Pancreas (tissue), 10 donors: Measurements from ENCODE around the gene VAMP4. TPM values are rescaled to one million over a fixed set of nuclear protein-coding genes. Genes with fewer than 3 reads are reported as not detected.

Experiments
- ATAC-seq, 4 donors: fragments of 200-7000 bp; cut with Tn5 transposase; one replicate each; pipeline versions ENCODE4 v1.8.0 to v1.9.1; 2020; ENCODE audit warnings: mild to moderate bottlenecking in 4 of 4, moderate library complexity in 4 of 4
- DNase-seq, 6 donors: peaks; one replicate each; pipeline ENCODE4 v3.0.0-alpha.2; 2020
- FAIRE-seq: peaks from 2 replicates; lab custom pipeline; 2012; peaks lifted over from hg19 to GRCh38; lab: Jason Lieb, UNC
- H3K27ac ChIP-seq, 4 donors: fragments of 200-600 bp; sonication (generic); 1 replicate in 3 of 4; 2 replicates in 1 of 4; pipeline versions ENCODE4 v1.5.0 to v1.8.0; 2020
- H3K27me3 ChIP-seq, 4 donors: fragments of 200-600 bp; one replicate each; pipeline ENCODE4 v1.8.0; 2021
- H3K36me3 ChIP-seq, 3 donors: fragments of 200-600 bp; sonication (generic) in 1 of 3; one replicate each; pipeline versions ENCODE4 v1.5.0 to v1.8.0; 2020 to 2021
- H3K4me1 ChIP-seq, 3 donors: fragments of 200-600 bp; one replicate each; pipeline ENCODE4 v1.8.0; 2021
- H3K4me3 ChIP-seq, 4 donors: fragments of 200-600 bp; sonication (generic) in 2 of 4; one replicate each; pipeline versions ENCODE4 v1.5.0 to v1.8.0; 2020 to 2021
- H3K9me3 ChIP-seq, 4 donors: fragments of 200-600 bp; one replicate each; pipeline ENCODE4 v1.8.0; 2021
- WGBS, 2 donors: extraction: QIAGEN DNeasy Blood & Tissue Kit; methylation state at CpG; one replicate each; pipeline ENCODE4 v1.1.7; 2013; 5-methylcytosine and 5-hydroxymethylcytosine counted together
- intact Hi-C, 3 donors: fragments of 100-400 bp; cut with DNase I; formaldehyde crosslinking; loops; one replicate each; pipeline versions ENCODE4 v1.11.1 to v1.14.2; 2022
- polyA plus RNA-seq, 2 donors: library from polyadenylated mRNA; stranded (reverse); fragments of 200-250 nt; gene quantifications; one replicate each; pipeline ENCODE4 v1.2.3, GENCODE V29; 2013
- total RNA-seq, 6 donors: library from RNA; stranded (reverse); fragmentation: NEBNext Ultra II Directional in 4 of 6; extraction: Animal tissue kit (Norgen Biotek cat#: 25700) in 4 of 6; gene quantifications; one replicate each; pipeline versions ENCODE4 v1.2.1 to v1.2.4, GENCODE V29; 2021 to 2023
- TF ChIP-seq, protein P1 (sequence below), 4 donors: fragments of 200-600 bp; sonication (generic) in 3 of 4; IDR thresholded peaks; one replicate each; pipeline versions ENCODE4 v1.5.0 to v1.8.0; 2021; ENCODE audit warnings: antibody characterized with exemption in 4 of 4
- donor health status: healthy with polysubstance abuse.
- donor health status: DM: no; HTN: no; CAD: no; lungs with moderate emphysema.
- donor health status: DM: no; HTN: no; CAD: no.
- donor health status: control.
- donor health status: control.
- donor health status: Bipolar disorder and iron deficiency.
- donor health status: DM: yes; HTN: yes; CAD: no.
- donor health status: DM: no; HTN: no; CAD: no.
- donor health status: DM: no; HTN: no; CAD: no.
- donor health status: DM: yes; HTN: yes; CAD: no.

The VAMP4 gene
- total and polyA plus RNA-seq, 8 donors, result 3.2 to 7.6 (median 6.2) TPM

DNA sequence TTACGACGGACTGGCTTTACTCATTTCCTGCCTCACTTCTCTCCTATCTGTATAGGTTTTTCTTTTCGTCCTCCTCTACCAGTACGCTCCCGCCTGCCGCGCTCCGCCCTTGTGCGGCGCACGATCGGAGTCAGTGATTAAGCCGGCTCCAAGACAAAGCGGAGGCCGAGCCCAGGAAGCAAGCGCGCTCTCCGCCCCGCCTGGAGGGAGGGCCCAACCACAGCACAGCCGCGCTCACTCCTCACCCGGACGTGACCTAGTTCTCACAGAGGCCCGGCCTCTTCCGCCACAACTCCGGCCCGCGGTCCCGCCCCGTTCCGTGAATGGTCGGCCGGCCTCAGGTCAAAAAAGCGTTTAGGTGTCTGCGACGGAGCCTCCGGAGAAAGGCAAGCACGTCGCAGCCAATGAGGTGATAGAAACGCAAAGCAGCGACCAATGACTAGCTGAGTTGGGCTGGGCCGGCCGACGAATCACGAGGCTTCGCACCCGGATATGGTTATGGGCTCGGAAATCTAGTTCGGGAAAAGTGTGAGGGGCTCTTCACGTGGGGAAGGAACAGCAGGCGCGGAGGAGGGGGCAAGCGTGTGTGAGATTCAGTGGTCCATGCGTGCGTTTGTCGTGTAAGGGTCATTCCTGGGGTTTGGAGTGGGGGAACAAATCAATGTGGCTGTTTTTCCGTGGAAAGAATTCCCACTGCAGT lies 39.5 kb upstream of the VAMP4 start, which contains the start of gene METTL13:
METTL13 (plus strand) TSS at position 485 of the 700 bp plus-strand sequence. CDS start 308 bp downstream, outside the sequence.
- DNase-seq, result peak; percentile 96 to 99 (median 98)
- TF ChIP-seq, protein P1, sequence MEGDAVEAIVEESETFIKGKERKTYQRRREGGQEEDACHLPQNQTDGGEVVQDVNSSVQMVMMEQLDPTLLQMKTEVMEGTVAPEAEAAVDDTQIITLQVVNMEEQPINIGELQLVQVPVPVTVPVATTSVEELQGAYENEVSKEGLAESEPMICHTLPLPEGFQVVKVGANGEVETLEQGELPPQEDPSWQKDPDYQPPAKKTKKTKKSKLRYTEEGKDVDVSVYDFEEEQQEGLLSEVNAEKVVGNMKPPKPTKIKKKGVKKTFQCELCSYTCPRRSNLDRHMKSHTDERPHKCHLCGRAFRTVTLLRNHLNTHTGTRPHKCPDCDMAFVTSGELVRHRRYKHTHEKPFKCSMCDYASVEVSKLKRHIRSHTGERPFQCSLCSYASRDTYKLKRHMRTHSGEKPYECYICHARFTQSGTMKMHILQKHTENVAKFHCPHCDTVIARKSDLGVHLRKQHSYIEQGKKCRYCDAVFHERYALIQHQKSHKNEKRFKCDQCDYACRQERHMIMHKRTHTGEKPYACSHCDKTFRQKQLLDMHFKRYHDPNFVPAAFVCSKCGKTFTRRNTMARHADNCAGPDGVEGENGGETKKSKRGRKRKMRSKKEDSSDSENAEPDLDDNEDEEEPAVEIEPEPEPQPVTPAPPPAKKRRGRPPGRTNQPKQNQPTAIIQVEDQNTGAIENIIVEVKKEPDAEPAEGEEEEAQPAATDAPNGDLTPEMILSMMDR (IDR thresholded peaks at IDR 0.05), result no peak
- Histone ChIP-seq H3K4me1 (peaks cover 4 to 19% (median 5%) of the 10 kb centered on the region in 3 donors), H3K9me3 (no peaks in the 10 kb centered on the region), H3K4me3 (peak within 1 kb of the TSS; percentile 63 to 79 (median 70)), H3K27me3 (no peaks in the 10 kb centered on the region), H3K36me3 (peaks cover 0 to 4% (median 3%) of the 10 kb centered on the region in 3 donors), H3K27ac (peak within 1 kb of the TSS; percentile 75 to 82 (median 77))
- WGBS, 2 donors, result 0% methylated on average over 57 of the region's 57 CpGs
- intact Hi-C loops, result no loop called here
- ATAC-seq, result peak; percentile 98 to 99 (median 98)
- peak; percentile 98 for FAIRE-seq

DNA sequence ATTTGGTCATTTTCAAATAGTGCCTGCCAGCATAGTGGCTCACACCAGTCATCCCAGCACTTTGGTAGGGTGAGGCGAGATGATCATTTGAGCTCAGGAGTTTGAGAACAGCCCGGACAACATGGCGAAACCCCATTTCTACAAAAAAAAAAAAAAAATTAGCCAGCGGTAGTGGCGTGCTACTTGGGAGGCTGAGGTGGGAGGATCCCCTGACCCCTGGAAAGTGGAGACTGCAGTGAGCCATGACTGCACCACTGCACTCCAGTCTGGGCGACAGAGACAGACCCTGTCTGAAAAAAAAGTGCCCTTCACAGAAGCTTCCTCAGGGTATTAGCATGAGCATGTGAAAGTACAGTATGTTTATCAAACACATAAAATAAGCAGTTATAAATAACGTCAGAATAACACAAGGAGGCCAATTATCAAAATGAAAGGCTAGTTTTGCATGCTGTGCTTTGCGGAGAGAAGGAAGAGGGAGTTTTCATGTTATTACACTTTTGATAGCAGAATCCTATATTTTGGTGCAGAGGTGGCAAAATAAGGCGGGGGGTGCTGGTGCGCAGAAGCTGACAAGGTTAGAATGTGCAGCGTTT lies 38.8 kb upstream of the VAMP4 start:
- intact Hi-C loops, result no loop called here
- peaks cover 4 to 19% (median 5%) of the 10 kb centered on the region in 3 donors for H3K4me1 ChIP-seq
- TF ChIP-seq, protein P1 (IDR thresholded peaks at IDR 0.05), result no peak
- peak overlapping the region; percentile 16 to 79 (median 40) for H3K4me3 ChIP-seq
- peak overlapping the region; percentile 63 to 82 (median 72) for H3K27ac ChIP-seq
- DNase-seq (peak in 1 of 6 donors; percentile 17), FAIRE-seq (no peak), ATAC-seq (peak in 2 of 4 donors; percentile 1 to 2)
- WGBS, 2 donors, result 41 to 42% methylated on average over 11 of the region's 11 CpGs
- H3K27me3 ChIP-seq, result no peaks in the 10 kb centered on the region
- H3K36me3 ChIP-seq, result peaks cover 0 to 3% (median 3%) of the 10 kb centered on the region in 3 donors
- H3K9me3 ChIP-seq, result no peaks in the 10 kb centered on the region

DNA sequence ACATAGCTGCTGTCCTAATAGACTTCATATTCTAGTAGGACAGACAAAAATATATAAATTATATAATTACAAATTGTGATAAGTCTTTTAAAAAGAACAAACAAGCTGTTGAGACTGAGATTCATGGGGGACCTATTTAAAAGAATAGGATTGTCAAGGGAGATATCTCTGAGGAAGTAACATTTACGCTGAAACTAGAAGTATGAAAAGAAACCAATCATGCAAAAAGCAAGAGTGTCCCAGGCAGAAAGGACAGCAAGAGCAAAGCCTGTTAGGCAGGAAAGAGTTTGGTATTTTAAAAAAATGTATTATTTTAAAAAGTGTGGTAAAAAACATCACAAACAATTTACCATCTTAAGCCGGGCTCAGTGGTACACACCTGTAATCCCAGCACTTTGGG lies 30.4 kb upstream of the VAMP4 start:
- no peak for DNase-seq
- TF ChIP-seq, protein P1 (IDR thresholded peaks at IDR 0.05), result no peak
- FAIRE-seq, result no peak
- no peak for ATAC-seq
- Histone ChIP-seq H3K27ac (no peak overlapping the region), H3K4me1 (no peaks in the 10 kb centered on the region), H3K4me3 (no peak overlapping the region), H3K9me3 (no peaks in the 10 kb centered on the region), H3K27me3 (no peaks in the 10 kb centered on the region), H3K36me3 (no peaks in the 10 kb centered on the region)
- intact Hi-C loops, result no loop called here
- WGBS, 2 donors, result 88 to 94% methylated on average over 2 of the region's 2 CpGs

DNA sequence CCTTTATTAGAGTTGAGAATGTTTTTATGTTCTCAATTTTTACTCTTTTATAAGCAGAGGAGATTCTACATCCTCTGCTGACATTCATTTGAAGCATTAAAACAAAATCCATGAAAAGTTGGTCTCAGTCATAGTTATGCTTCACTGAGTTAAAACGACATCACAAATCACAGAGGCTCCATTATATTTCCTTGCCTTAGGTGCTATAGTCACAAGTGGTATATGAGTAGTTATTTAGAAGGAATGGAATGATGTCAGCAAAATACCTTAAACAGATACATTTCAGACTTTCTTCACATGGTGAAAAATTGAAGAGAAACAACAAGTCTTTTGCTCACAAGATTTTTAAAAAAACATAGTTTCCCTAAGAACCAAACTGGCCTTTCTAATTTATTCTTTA lies 27.9 kb upstream of the VAMP4 start:
- FAIRE-seq (no peak), ATAC-seq (no peak), DNase-seq (no peak)
- Histone ChIP-seq H3K4me1 (no peaks in the 10 kb centered on the region), H3K27ac (no peak overlapping the region), H3K4me3 (no peak overlapping the region), H3K9me3 (no peaks in the 10 kb centered on the region), H3K27me3 (no peaks in the 10 kb centered on the region), H3K36me3 (no peaks in the 10 kb centered on the region)
- WGBS, 2 donors, result 54 to 55% methylated on average over 1 of the region's 1 CpG
- intact Hi-C loops, result no loop called here
- TF ChIP-seq, protein P1 (IDR thresholded peaks at IDR 0.05), result no peak
